IPS-NIHi7 (cell line): ENCODE data around the gene HELT.
"Not testable (repeated sequence)": the region's sequence is repeated elsewhere in the genome, so short reads cannot be mapped to it uniquely, and the experiment has no call there.

Source experiments
- DNase-seq: peaks from one replicate; pipeline ENCODE4 v3.0.0; 2012; ENCODE audit warnings: mixed read lengths; ENCODE audit errors: extremely low spot score

HELT gene

GRCh38 chr4:185017964-185018772 lies at the start of gene HELT:
TSS of gene HELT (plus strand) at chr4:185018490. CDS start at chr4:185018929, 439 bp downstream.
- DNase-seq: no peak

DNA sequence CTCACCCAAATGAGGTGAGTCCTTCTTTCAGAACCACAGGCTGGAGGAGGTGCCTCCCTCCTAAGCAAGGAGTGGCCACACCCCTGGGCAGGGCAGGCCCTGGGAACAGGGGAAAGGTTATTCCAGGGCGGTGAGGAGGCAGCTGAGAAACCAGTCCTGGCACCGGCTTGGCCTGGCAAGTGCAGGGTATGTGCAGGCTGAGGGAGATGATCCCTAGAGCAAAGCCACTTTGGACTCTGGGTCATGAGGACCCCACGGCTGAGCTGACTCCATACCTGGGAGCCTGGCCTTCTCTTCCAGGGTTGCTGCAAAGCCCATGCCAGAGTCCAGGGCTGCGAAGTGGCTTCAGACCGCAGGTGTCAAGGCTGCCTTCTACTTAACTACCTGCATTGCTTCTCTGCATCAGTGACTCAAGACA lies 49.5 kb upstream of the HELT start:
- no peak for DNase-seq

DNA sequence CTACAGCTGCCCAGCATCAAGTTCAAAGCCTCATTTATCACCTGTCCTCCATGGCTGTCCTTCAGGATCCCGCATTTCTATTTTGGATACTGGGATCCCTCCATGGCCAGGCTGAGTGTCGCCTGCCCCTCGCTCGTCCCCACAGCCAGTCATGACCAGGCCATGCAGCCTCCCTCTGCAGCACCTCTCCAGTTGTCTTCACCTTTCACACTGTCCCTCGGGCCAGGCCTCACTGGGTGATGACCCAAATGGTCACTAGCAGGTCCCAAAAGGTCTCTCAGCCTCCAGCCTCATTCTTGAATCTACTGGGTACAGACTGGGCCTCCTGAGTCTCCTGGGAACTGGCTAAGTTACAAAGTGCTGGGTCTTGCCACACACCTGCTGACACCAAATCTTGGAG lies 48.7 kb upstream of the HELT start:
- DNase-seq: no peak

- DNase-seq: no peak
These were observed 45.3 kb upstream of the HELT start for GRCh38 chr4:184972991-184973390.

- not testable (repeated sequence) for DNase-seq
These were observed 41.9 kb upstream of the HELT start for GRCh38 chr4:184976348-184976747.

- no peak for DNase-seq
These were observed 40.5 kb upstream of the HELT start for GRCh38 chr4:184977747-184978146.

DNA sequence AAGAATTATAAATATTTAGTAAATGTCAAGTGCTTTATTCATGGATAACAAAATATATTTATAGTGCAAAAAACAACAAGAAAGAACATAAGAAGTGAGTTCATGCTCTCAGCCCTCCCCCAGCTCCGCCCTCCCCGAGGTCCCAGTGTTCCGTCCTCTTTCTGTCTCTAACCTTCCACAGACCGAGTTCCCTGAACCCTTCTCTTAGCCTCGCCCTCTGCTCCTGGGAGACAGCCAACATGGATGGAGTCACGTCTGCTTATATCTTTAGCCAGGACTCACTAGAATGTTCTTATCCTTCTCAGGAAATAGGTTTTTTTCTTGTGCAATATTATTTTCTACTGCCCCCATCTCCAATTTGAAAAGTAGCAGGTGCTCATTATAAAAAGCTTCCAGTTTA lies 40.1 kb upstream of the HELT start:
- no peak for DNase-seq

DNA sequence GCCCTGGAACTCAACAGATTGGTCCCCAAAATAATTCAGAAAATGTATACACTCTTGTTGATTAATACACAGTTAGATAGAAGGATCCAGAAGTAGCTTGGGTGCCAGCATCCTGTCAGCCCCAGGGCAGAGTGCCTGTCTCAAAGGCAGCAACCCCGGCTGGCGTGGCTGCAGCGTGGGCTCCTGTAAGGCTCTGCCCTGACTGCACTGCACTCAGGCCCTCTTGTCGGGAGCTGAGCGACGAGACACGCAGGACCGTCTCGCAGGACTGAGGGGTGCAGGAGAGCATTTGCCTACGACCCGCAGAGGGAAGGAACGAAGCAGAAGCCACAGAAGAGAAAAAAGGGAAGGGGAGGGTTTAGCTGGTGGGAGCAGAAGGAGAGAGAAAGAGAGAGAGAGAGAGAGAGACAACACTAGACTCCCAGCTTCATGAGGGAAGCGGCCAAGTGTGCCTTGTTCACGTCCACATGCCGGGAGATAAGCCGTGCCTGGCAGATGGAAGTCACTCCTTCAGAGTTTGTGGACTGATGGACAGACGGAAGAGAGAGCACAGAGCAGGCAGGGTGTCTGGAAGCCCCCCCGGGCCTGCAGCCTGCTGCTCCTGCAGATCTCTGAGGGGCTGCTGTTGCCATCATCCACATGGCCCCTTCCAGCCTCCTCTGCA lies 38.7 kb upstream of the HELT start:
- DNase-seq: no peak

- no peak for DNase-seq
These were observed 38.0 kb upstream of the HELT start for GRCh38 chr4:184980261-184980660.

GRCh38 chr4:184983672-184984356 lies 34.5 kb upstream of the HELT start:
- peak; percentile 94 for DNase-seq

DNA sequence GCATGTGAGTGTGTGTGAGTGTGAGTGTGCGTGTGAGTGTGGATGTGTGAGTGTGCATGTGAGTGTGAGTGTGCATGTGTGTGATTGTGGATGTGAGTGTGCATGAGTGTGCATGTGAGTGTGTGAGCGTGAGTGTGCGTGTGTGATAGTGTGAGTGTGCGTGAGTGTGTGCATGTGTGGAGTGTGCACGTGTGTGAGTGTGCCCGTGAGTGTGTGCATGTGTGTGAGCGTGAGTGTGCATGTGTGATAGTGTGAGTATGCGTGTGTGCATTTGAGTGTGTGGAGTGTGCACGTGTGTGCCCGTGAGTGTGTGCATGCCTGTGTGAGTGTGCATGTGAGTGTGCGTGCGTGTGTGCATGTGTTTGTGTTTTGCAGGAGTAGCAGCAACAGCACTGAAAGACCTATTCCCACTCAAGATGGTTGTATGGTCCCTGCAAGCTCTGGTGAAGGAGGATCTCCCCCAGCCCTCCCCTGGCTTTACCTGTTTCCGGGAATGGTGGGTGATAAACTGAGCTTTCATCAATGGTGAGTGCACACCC lies 30.7 kb upstream of the HELT start:
- DNase-seq: no peak

DNA sequence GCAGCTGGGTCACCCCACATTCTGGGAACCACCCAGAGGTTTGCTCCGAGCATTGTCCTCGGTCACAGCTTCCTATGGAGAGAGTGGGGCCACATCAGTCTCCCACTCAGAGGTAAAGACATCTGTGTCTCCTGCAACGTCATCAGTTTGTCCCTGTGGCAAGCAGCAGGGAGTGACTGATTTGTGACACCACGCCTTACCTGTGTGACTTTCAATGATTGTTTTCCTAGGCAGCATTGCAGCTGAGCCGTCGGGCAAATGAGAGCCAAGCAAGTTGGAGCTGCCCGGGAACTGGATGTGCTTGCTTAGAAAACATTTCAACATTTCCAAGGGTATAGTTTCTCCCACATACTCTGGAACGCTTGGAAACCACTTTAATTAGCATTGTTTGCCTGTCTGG lies 29.7 kb upstream of the HELT start:
- DNase-seq: no peak

DNA sequence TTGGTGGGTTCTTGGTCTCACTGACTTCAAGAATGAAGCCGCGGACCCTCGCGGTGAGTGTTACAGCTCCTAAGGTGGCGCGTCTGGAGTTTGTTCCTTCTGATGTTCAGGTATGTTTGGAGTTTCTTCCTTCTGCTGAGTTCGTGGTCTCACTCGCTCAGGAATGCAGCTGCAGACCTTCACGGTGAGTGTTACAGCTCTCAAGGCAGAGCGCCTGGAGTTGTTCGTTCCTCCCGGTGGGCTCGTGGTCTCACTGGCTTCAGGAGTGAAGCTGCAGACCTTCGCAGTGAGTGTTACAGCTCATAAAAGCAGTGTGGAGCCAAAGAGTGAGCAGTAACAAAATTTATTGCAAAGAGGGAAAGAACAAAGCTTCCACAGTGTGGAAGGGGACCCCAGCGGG lies 29.0 kb upstream of the HELT start:
- not testable (repeated sequence) for DNase-seq

DNA sequence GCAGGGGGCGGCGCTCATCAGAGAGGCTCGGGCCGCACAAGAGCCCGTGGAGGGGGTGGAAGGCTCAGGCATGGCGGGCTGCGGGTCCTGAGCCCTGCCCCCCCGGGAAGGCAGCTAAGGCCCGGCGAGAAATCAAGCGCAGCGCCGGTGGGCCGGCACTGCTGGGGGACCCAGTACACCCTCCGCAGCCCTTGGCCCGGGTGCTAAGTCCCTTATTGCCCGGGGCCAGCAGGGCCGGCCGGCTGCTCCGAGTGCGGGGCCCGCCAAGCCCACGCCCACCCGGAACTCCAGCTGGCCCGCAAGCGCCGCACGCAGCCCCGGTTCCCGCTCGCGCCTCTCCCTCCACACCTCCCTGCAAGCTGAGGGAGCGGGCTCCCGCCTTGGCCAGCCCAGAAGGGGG lies 28.2 kb upstream of the HELT start:
- not testable (repeated sequence) for DNase-seq

DNA sequence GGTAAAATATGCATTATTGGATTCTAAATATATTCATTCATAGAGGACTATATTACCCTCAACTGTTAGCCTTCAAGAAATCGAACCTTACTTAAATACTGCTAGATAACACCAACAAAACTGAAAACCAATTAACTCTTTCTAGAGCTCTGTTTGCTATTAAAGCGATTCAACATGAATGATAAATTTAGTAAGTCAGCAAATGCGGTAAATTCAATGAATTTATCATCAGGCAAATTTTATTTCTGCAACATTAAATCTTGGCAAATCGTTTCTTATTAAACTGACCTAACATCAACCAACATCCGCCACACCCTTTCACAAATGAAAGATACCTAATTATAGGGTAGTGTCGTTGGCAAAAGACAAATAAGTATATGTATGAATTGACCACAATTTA lies 26.4 kb upstream of the HELT start:
- no peak for DNase-seq

DNA sequence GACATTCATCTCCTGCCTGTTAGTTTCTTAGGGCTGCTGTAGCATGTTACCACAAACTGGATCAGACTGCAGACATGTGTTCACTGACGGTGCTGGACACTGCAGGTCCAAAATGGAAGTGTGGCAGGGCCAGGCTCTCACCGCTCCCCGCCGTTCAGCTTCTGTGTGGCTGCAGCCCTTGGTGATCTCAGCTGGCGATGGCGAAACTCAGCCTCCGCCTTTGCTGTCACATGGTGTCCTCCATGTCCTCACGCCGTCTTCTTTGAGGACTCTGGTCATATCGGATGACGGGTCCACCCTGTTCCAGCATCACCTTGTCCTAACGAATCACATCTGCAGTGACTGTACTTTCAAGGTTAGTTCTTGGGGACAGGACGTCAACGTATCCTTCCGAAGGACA lies 25.9 kb upstream of the HELT start:
- no peak for DNase-seq

- DNase-seq: no peak
These were observed 25.0 kb upstream of the HELT start for GRCh38 chr4:184993247-184993646.

DNA sequence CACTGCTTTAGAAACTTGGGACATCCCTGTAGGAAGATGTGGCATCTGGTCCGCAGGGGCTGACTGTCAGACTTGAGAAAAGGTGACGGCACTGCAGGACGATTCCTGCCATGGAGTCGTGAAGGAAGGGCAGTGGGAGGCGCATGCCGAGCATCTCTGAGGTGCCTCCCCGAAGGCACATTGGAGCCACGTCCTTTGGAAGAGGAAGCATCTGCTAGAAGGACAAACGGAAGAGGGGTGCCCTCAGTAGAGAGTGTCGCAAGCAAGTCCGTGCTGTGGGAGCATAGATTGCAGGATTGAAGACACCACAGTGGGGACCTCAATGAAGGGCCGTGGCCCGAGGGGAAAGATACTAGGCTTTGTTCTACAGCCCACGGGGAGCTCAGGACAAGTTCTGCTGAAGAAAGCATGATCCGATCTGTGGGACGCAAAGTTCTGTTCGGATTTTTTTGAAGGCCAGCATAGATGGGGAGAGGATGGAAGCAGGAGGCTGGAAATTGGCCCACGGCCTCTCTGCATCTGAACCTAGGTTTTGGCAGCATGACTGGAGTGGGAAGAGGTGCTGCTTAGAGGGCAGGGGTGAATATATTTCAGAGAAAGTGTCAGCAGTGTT lies 24.2 kb upstream of the HELT start:
- no peak for DNase-seq

DNA sequence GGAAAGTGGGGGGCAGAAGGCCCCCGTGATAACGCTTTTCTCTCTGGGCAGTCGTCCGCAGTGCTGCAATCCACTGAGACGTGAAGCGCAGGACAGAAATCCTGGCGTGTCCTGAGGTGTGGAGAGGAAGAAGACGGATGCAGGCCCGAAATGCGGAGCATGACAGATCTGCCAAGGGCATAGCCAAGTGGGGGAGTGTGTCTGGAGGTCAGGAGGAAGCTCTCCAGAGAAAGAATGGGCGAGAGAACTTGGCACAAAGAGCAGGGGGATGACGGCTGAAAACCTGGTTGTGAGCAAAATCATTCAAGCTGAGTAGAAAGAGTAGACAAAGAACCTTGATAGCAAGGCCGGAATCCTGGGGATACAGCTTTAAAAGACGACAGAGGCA lies 23.7 kb upstream of the HELT start:
- DNase-seq: no peak

DNA sequence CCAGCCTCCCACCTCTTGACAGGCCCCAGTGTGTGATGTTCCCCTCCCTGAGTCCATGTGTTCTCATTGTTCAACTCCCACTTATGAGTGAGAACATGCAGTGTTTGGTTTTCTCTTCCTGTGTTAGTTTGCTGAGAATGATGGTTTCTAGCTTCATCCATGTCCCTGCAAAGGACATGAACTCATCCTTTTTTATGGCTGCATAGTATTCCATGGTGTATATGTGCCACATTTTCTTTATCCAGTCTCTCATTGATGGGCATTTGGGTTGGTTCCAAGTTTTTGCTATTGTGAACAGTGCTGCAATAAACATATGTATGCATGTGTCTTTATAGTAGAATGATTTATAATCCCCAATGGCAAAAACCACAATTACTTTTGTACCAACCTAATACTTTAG lies 20.6 kb upstream of the HELT start:
- DNase-seq: not testable (repeated sequence)

- no peak for DNase-seq
These were observed 15.5 kb upstream of the HELT start for GRCh38 chr4:185002784-185003183.
